ENCODE measurements around the gene TGFB1. TPM values are rescaled to one million over a fixed set of nuclear protein-coding genes. Genes with fewer than 3 reads are reported as not detected.
A peak's percentile ranks its signal among the peaks of the same experiment; 100 is the strongest.
"Not testable (repeated sequence)": the region's sequence is repeated elsewhere in the genome, so short reads cannot be mapped to it uniquely, and the experiment has no call there.

TGFB1 gene
- total RNA-seq: 13.1 TPM
- long read RNA-seq, transcript TGFB1-201 (7 exons, 2,769 nt): major isoform, 57 of 65 reads
- long read RNA-seq, partial matches to known transcripts: 0 of 65 reads
- long read RNA-seq, other reads (novel, unspliced or antisense): 8 of 65 reads

GRCh38 chr19:41353466-41354342 is at the start of gene TGFB1:
TGFB1 (minus strand) TSS chr19:41353922; CDS start chr19:41353044, 878 bp downstream.
- intact Hi-C loops (cut with DNase I): loop anchor here (5.0 kb wide), 1 partner anchor 41 kb away; the partner anchor contains the start of gene CCDC97
- peak; percentile 94 for DNase-seq

GRCh38 chr19:41402010-41402409 is 48.3 kb upstream of the TGFB1 start:
- no peak for DNase-seq
- intact Hi-C loops (cut with DNase I): no loop called here
- ATAC-seq (ENCODE audit: poor library complexity): no peak

More at GRCh38 chr19:41353466-41354342, at the start of gene TGFB1:
- peak; percentile 77 for ATAC-seq (ENCODE audit: poor library complexity)

DNA sequence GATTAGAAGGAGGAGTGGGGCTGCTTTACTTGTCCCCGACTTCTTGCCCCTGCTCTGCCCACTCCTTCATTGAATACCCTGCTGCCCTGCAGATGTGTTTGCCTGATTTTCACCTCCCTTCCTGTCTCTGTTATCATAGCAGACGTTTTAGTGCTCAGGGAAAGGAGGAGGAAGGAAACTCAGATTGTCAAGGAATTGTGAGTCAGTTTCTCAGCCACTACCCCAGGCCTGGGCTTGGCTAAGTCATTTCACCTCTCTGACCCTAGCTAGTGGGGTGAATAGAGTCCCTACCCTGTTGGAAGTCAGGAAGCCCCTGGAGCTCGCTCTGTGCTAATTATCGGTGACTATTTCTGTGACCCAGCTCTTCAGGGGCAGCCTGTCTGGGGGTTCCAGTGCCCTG is 47.8 kb upstream of the TGFB1 start:
- ATAC-seq (ENCODE audit: poor library complexity) (no peak), DNase-seq (no peak)
- intact Hi-C loops (cut with DNase I): no loop called here

DNA sequence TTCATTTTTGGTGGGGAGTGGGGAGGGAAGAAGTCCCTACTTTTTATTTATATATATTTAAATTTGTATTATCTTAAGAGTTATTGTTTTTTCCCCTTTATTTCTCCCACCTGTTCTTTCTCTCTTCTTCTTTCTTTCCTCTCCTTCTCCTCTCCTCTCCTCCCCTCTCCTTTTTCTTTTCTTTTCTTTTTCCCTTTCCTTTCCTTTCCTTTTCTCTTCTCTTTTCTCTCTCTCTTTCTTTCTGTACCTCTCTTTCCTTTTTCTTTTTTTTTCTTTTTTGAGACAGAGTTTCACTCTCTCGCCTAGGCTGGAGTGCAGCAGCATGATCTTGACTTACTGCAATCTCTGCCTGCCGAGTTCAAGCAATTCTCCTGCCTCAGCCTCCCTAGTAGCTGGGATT is 45.8 kb upstream of the TGFB1 start:
- DNase-seq (no peak), ATAC-seq (ENCODE audit: poor library complexity) (no peak)
- intact Hi-C loops (cut with DNase I): no loop called here

DNA sequence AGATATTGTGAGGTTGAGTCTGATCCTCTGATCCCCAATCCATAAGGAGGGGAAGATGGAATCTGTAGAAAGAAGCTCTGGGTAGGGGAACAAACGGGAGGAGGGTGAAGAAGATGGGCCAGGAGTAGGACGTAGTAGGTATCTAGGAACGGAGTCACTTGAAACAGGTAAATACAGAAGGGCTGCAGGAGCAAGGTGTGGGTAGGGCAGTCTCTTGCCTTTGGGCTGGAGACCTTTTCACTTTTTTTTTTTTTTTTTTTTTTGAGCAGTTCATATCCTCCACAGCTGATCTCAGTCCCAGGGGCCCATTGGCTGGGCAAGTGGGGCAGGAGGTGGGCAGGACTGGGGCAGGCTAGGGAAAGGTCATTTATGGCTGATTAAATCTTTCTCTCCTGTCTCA is 45.4 kb upstream of the TGFB1 start:
- ATAC-seq (ENCODE audit: poor library complexity) (no peak), DNase-seq (no peak)
- intact Hi-C loops (cut with DNase I): no loop called here

- DNase-seq: no peak
- intact Hi-C loops (cut with DNase I): no loop called here
- no peak for ATAC-seq (ENCODE audit: poor library complexity)
These were observed 44.9 kb upstream of the TGFB1 start for GRCh38 chr19:41398598-41398997.

DNA sequence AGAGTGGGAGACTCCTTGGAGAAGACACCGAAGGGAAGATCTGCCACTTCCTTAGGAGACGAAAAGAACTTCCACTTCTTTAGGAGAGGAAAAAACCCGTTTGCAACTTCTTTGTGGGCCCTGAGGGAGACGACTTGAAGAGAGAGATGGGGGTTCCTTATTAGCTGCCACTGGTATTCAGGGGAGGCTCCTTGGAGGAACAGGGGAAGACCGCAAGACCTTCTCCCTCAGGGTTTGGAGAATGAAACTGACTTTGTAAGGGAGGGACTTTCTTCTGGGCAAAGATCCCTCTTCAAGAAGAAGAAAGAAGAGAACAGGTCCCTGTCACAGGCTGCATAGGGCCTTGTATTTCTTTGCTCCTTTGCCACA is 44.3 kb upstream of the TGFB1 start:
- ATAC-seq (ENCODE audit: poor library complexity) (no peak), DNase-seq (no peak)
- intact Hi-C loops (cut with DNase I): no loop called here

DNA sequence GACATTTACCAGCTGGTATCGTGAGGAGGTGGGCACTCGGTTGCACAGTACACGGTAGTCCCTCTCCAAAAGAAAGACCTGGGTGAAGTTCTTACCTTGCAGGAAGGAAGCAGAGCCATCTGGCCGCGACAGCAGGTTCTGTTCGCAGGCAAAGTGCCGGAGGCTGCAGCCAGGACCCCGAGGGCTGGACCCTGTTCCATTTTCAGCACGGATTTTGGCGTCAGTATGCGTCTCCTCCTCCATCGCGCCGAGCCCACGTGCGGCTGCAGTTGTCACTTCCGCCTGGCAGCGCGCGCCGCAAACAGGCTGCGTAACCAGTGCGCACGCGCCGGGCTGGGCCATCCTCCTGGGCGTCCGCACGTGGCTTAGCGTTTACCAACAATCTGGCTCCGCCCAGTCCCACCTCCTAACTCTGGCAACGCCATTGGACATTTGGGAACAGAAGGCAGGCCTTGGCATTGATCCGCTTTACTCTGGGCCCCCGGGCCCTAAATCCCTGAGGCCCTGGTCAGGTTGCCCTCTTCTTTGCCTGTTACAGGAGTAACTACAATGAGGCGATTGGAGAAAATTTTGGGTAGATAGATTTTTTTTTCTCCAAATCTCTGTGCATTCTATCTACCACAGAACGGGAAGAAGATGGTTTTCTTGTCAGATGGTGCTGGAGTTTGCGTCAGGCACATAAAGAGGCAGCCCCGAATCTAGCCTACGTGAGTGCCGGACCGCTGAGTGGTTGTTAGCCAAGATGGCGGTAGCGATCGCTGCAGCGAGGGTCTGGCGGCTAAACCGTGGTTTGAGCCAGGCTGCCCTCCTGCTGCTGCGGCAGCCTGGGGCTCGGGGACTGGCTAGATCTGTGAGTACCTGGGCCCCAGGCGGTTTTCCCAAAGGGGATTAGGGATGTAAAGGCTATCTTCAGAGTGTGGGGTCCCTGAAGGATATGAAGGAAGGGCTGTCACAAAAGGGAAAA is 43.6 kb upstream of the TGFB1 start, which contains the start of the genes BCKDHA and EXOSC5:
BCKDHA (plus strand) TSS at position 733 of the 964 bp plus-strand sequence; CDS start at position 743, 10 bp downstream.
EXOSC5 (minus strand) TSS at position 274 of the 964 bp plus-strand sequence; CDS start at position 243, 31 bp downstream.
- peak; percentile 98 for ATAC-seq (ENCODE audit: poor library complexity)
- DNase-seq: peak; percentile 99
- intact Hi-C loops (cut with DNase I): no loop called here

- intact Hi-C loops (cut with DNase I): no loop called here
- DNase-seq: no peak
- ATAC-seq (ENCODE audit: poor library complexity): no peak
These were observed 41.6 kb upstream of the TGFB1 start for GRCh38 chr19:41395355-41395754.

GRCh38 chr19:41392775-41393174 is 39.1 kb upstream of the TGFB1 start:
- ATAC-seq (ENCODE audit: poor library complexity) (no peak), DNase-seq (no peak)
- intact Hi-C loops (cut with DNase I): no loop called here

- ATAC-seq (ENCODE audit: poor library complexity): no peak
- intact Hi-C loops (cut with DNase I): no loop called here
- no peak for DNase-seq
These were observed 37.9 kb upstream of the TGFB1 start for GRCh38 chr19:41391618-41392017.

- ATAC-seq (ENCODE audit: poor library complexity) (peak; percentile 57), DNase-seq (peak; percentile 54)
- intact Hi-C loops (cut with DNase I): no loop called here
These were observed 32.7 kb upstream of the TGFB1 start for GRCh38 chr19:41386442-41386841.

- intact Hi-C loops (cut with DNase I): no loop called here
- DNase-seq (no peak), ATAC-seq (ENCODE audit: poor library complexity) (no peak)
These were observed 30.6 kb upstream of the TGFB1 start for GRCh38 chr19:41384351-41384750.

DNA sequence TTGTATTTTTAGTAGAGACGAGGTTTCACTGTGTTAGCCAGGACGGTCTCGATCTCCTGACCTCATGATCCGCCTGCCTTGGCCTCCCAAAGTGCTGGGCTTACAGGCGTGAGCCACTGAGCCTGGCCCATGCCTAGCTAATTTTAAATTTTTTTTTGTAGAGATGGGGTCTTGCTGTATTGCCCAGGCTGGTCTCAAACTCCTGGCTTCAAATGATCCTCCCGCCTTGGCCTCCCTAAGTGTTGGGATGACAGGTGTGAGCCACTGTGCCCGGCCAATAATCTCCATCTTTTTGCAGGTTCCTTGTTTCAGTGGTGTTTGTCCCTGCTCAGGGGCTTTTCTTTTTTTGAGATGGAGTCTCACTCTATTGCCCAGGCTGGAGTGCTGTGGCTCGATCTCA is 27.8 kb upstream of the TGFB1 start:
- DNase-seq; intact Hi-C loops (cut with DNase I); ATAC-seq (ENCODE audit: poor library complexity): not testable (repeated sequence)

DNA sequence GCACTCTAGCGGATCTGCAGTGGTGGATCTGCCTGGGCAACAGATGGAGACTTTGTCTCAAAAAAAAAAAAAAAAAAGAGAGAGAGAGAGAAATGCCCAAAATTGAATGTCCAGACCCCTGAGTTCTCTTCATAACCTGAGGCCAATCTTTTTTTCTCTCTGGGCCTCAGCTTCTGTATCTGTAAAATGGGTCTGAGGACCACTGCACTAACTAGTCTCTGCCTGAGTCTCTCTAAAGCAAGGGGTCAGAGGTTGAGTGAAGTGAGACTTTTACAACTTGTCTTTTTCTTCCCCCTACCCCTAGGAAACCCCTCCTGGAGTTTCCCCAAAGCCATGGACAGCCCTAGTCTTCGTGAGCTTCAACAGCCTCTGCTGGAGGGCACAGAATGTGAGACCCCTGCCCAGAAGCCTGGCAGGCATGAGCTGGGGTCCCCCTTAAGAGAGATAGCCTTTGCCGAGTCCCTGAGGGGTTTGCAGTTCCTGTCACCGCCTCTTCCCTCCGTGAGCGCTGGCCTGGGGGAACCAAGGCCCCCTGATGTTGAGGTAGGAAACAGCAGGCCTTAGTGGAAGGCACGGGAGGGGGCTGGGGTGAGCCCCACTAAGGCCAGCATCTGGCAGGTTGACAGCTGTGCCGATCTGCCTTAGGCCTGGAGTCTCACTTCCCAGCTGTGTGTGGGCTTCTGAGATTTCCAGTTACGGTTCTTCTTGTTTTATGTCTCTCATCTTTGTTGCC is 24.4 kb upstream of the TGFB1 start:
- intact Hi-C loops (cut with DNase I): no loop called here
- no peak for ATAC-seq (ENCODE audit: poor library complexity)
- DNase-seq: no peak

DNA sequence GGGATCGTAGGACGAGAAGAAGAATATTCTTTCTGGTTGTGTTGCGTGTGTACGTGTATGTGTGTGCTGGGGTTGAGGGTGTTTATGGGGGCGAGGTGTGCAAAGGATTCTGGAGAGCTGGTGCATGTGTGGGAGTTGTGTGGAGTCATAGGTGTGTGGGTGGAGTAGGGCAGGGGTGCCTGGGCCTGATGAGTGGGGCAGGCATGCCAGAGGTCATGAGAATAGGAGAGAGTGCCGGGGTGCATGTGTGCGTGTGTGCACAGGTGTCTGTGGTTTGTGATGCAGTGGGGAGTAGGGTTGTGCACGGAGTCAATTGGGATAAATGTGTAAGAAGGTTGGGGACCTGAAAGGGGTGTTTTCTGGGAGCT is 23.3 kb upstream of the TGFB1 start:
- no peak for ATAC-seq (ENCODE audit: poor library complexity)
- DNase-seq: no peak
- intact Hi-C loops (cut with DNase I): no loop called here

DNA sequence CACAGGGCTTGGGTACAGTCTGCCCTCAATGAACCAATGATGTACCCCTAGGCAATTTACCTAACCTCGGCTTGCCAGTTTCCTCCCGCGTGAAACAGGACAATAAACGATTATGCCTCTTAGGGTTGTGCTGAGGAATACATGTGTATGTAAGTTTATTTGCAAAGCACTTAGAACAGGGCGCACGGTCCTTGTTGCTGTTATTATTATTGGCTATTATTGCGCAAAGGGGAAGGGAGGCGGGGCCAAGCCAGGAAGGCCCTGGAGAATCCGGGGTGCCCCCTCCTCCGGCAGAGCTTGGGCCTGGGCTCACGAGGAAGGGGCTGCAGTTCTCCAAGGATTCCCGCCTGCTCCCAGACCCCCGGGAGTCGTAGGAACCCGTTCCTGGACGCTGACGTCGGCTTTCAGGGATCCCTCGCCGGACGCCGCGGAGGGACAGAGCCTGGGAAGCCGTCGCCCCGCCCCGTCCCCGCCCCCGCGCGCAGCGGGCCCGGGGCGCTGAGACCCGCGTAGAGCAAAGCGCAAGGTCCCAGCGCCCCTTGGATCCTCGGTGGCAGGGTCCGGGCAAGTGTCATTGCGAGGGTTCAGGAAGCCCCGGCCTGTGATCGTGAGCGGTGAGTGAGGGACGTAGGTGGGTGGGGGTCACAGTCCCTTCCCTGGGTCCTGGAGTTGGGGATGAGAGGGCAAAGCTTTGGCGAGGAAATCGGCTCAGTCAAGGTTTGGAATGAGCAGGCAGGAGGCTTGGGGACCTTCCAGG is 22.7 kb upstream of the TGFB1 start, which contains the start of gene TMEM91:
TMEM91 (plus strand) TSS at position 293 of the 757 bp plus-strand sequence. CDS start 1,777 bp downstream, outside the sequence.
- ATAC-seq (ENCODE audit: poor library complexity): peak; percentile 64
- peak; percentile 66 for DNase-seq
- intact Hi-C loops (cut with DNase I): no loop called here

GRCh38 chr19:41373993-41374392 is 20.3 kb upstream of the TGFB1 start:
- intact Hi-C loops (cut with DNase I): no loop called here
- ATAC-seq (ENCODE audit: poor library complexity) (peak; percentile 88), DNase-seq (peak; percentile 94)

Data from Right ventricle myocardium superior (tissue), 1 donor.